H1 (cell line): ENCODE data around the gene GOLGA7B. TPM values are rescaled to one million over a fixed set of nuclear protein-coding genes. Genes with fewer than 3 reads are reported as not detected.

ENCODE experiments used
- CTCF ChIA-PET: fragments of 300-600 bp; sonication (Branson Sonifier 250); formaldehyde crosslinking; loops from one replicate; lab custom pipeline; 2021; ENCODE audit not compliant: partially characterized antibody; lab: Charles Lee
- POLR2A ChIA-PET: fragments of 300-600 bp; sonication (Branson Sonifier 250); formaldehyde crosslinking; loops from one replicate; lab custom pipeline; 2021; ENCODE audit warnings: inconsistent platforms; ENCODE audit not compliant: partially characterized antibody; lab: Charles Lee
- DNase-seq, 2 experiments: peaks; one replicate each; pipeline versions ENCODE4 v3.0.0 to v3.0.0-alpha.2; 2010 to 2022; ENCODE audit warnings: low spot score in 2 of 2, low read depth in 1 of 2, mixed read lengths in 1 of 2
- FAIRE-seq: peaks from 2 replicates; lab custom pipeline; 2011; peaks lifted over from hg19 to GRCh38; lab: Jason Lieb, UNC
- H2AFZ ChIP-seq: 2 replicates; pipeline ENCODE4 v1.8.1; 2012; ENCODE audit warnings: low read length, inconsistent platforms
- H2AK5ac ChIP-seq: 2 replicates; pipeline ENCODE4 v1.6.1; 2013; ENCODE audit warnings: low read depth, low read length
- H2BK120ac ChIP-seq: replicated peaks from 2 replicates; pipeline ENCODE3; 2013; ENCODE audit warnings: low read depth, low read length, inconsistent platforms
- H2BK12ac ChIP-seq: 2 replicates; pipeline ENCODE4 v1.6.1; 2013; ENCODE audit warnings: low read depth, low read length
- H2BK15ac ChIP-seq: 2 replicates; pipeline ENCODE4 v1.6.1; 2013; ENCODE audit warnings: low read length
- H2BK20ac ChIP-seq: 2 replicates; pipeline ENCODE4 v1.6.1; 2013; ENCODE audit warnings: low read length
- H2BK5ac ChIP-seq: 2 replicates; pipeline ENCODE4 v1.6.1; 2013; ENCODE audit warnings: low read depth, low read length
- H3K14ac ChIP-seq: 2 replicates; pipeline ENCODE4 v1.6.1; 2013; ENCODE audit warnings: inconsistent platforms; ENCODE audit not compliant: insufficient read length
- H3K18ac ChIP-seq: 2 replicates; pipeline ENCODE4 v1.6.1; 2013; ENCODE audit warnings: low read length; ENCODE audit errors: extremely low read depth
- H3K23ac ChIP-seq: 2 replicates; pipeline ENCODE4 v1.6.1; 2013; ENCODE audit warnings: inconsistent platforms; ENCODE audit not compliant: insufficient read length
- H3K23me2 ChIP-seq: 2 replicates; pipeline ENCODE4 v1.6.1; 2013; ENCODE audit warnings: low read depth, low read length
- H3K27ac ChIP-seq: 2 replicates; pipeline ENCODE4 v1.6.1; 2011; ENCODE audit warnings: low read depth, low read length, inconsistent platforms
- H3K27me3 ChIP-seq, 4 experiments: replicated peaks in 1 of 4; 1 replicate in 1 of 4; 2 replicates in 3 of 4; pipeline versions ENCODE4 v1.6.1 to v1.8.1; 2011 to 2013; ENCODE audit warnings: low read length in 3 of 4, mild to moderate bottlenecking in 3 of 4, inconsistent platforms in 2 of 4, mixed read lengths in 2 of 4, moderate library complexity in 1 of 4; ENCODE audit not compliant: control insufficient read depth in 3 of 4, insufficient read depth in 3 of 4; ENCODE audit errors: extremely low read depth in 1 of 4
- H3K36me3 ChIP-seq, 4 experiments: 2 replicates each; pipeline versions ENCODE4 v1.6.1 to v1.8.1; 2011 to 2013; ENCODE audit warnings: mild to moderate bottlenecking in 4 of 4, low read length in 3 of 4, moderate library complexity in 2 of 4, control low read depth in 1 of 4, inconsistent platforms in 1 of 4; ENCODE audit not compliant: insufficient read depth in 4 of 4, control insufficient read depth in 2 of 4
- H3K4ac ChIP-seq: replicated peaks from 2 replicates; pipeline ENCODE3; 2013; ENCODE audit warnings: low read length, low read depth, mixed read lengths, inconsistent platforms; ENCODE audit not compliant: insufficient read length
- H3K4me1 ChIP-seq, 4 experiments: replicated peaks in 1 of 4; 1 replicate in 1 of 4; 2 replicates in 3 of 4; pipeline versions ENCODE4 v1.6.1 to v1.8.1; 2011 to 2013; ENCODE audit warnings: low read length in 3 of 4, inconsistent platforms in 2 of 4, mixed read lengths in 1 of 4; ENCODE audit not compliant: insufficient read depth in 4 of 4, control insufficient read depth in 3 of 4
- H3K4me2 ChIP-seq, 2 experiments: 2 replicates each; pipeline versions ENCODE4 v1.6.1 to v1.8.1; 2011 to 2013; ENCODE audit warnings: low read depth in 2 of 2, low read length in 2 of 2, control low read depth in 1 of 2, inconsistent platforms in 1 of 2, mild to moderate bottlenecking in 1 of 2; ENCODE audit not compliant: insufficient read depth in 1 of 2
- H3K4me3 ChIP-seq, 4 experiments: fragments of 200-600, 300-600 bp in 1 of 4; sonication (generic), shearing (Covaris generic), sonication (Bioruptor Twin) in 1 of 4; 2 replicates each; pipeline versions ENCODE4 v1.5.1 to v1.8.1; 2011 to 2016; ENCODE audit warnings: low read length in 4 of 4, low read depth in 3 of 4, control low read depth in 2 of 4, inconsistent platforms in 2 of 4, mild to moderate bottlenecking in 2 of 4, mixed read lengths in 1 of 4, moderate library complexity in 1 of 4; ENCODE audit not compliant: insufficient read depth in 2 of 4; ENCODE audit errors: extremely low read depth in 1 of 4
- H3K56ac ChIP-seq: replicated peaks from 2 replicates; pipeline ENCODE3; 2013; ENCODE audit warnings: low read depth, mild to moderate bottlenecking, mixed read lengths, low read length, inconsistent platforms; ENCODE audit not compliant: insufficient read length
- H3K79me1 ChIP-seq: 2 replicates; pipeline ENCODE4 v1.6.1; 2013; ENCODE audit warnings: low read depth, low read length, control low read depth
- H3K79me2 ChIP-seq, 2 experiments: 2 replicates each; pipeline versions ENCODE4 v1.6.1 to v1.8.1; 2012 to 2013; ENCODE audit warnings: low read length in 2 of 2, mild to moderate bottlenecking in 2 of 2, inconsistent platforms in 1 of 2; ENCODE audit not compliant: insufficient read depth in 2 of 2, control insufficient read depth in 1 of 2
- H3K9ac ChIP-seq, 4 experiments: replicated peaks in 1 of 4; 1 replicate in 1 of 4; 2 replicates in 3 of 4; pipeline versions ENCODE4 v1.6.1 to v1.8.1; 2011 to 2013; ENCODE audit warnings: low read depth in 3 of 4, low read length in 3 of 4, control low read depth in 2 of 4, mild to moderate bottlenecking in 2 of 4, moderate library complexity in 2 of 4, inconsistent platforms in 1 of 4; ENCODE audit errors: extremely low read depth in 1 of 4
- H3K9me3 ChIP-seq, 2 experiments: 2 replicates each; pipeline versions ENCODE4 v1.6.1 to v1.8.1; 2012 to 2013; ENCODE audit warnings: mild to moderate bottlenecking in 2 of 2, moderate library complexity in 2 of 2, control low read depth in 1 of 2, inconsistent platforms in 1 of 2, low read depth in 1 of 2, low read length in 1 of 2, mixed read lengths in 1 of 2; ENCODE audit not compliant: insufficient read depth in 2 of 2
- H4K20me1 ChIP-seq, 2 experiments: replicated peaks in 1 of 2; 2 replicates each; pipeline versions ENCODE3 to v1.8.1; 2011 to 2013; ENCODE audit warnings: inconsistent platforms in 2 of 2, low read length in 2 of 2, mild to moderate bottlenecking in 1 of 2; ENCODE audit not compliant: insufficient read depth in 2 of 2, control insufficient read depth in 1 of 2
- H4K5ac ChIP-seq: 2 replicates; pipeline ENCODE4 v1.6.1; 2013; ENCODE audit warnings: low read length, low read depth, mixed read lengths, inconsistent platforms; ENCODE audit not compliant: insufficient read length
- H4K8ac ChIP-seq: 2 replicates; pipeline ENCODE4 v1.8.0; 2013; ENCODE audit warnings: mild to moderate bottlenecking, moderate library complexity, low read length, inconsistent platforms; ENCODE audit not compliant: insufficient read depth; ENCODE audit errors: extremely low read depth
- H4K91ac ChIP-seq: replicated peaks from 2 replicates; pipeline ENCODE3; 2013; ENCODE audit warnings: low read length, mixed read lengths, inconsistent platforms; ENCODE audit not compliant: insufficient read length
- BACH1 ChIP-seq: IDR thresholded peaks from 2 replicates; pipeline ENCODE4 v1.6.1; 2012; ENCODE audit warnings: low read length, improper control_type of control experiment
- BRCA1 ChIP-seq: IDR thresholded peaks from 2 replicates; pipeline ENCODE4 v1.6.1; 2012; ENCODE audit warnings: low read depth, low read length, improper control_type of control experiment
- CHD2 ChIP-seq: IDR thresholded peaks from 2 replicates; pipeline ENCODE4 v1.6.1; 2012; ENCODE audit warnings: low read length, improper control_type of control experiment
- FOSL1 ChIP-seq: IDR thresholded peaks from 2 replicates; pipeline ENCODE4 v1.6.1; 2011; ENCODE audit warnings: mild to moderate bottlenecking, low read depth, low read length, moderate library complexity; ENCODE audit not compliant: insufficient read depth
- GABPA ChIP-seq: IDR thresholded peaks from 2 replicates; pipeline ENCODE4 v1.6.1; 2011; ENCODE audit warnings: mild to moderate bottlenecking, low read length, moderate library complexity, borderline replicate concordance; ENCODE audit not compliant: insufficient read depth
- JUND ChIP-seq: IDR thresholded peaks from 2 replicates; pipeline ENCODE4 v1.6.1; 2011; ENCODE audit warnings: mild to moderate bottlenecking, improper control_type of control experiment, low read length
- KDM4A ChIP-seq: IDR thresholded peaks from one replicate; pipeline ENCODE4 v1.7.1; 2012; ENCODE audit warnings: low read depth, mild to moderate bottlenecking, moderate library complexity, low read length, inconsistent platforms; ENCODE audit not compliant: severe bottlenecking
- POLR2AphosphoS5 ChIP-seq: IDR thresholded peaks from 2 replicates; pipeline ENCODE4 v1.6.1; 2011; ENCODE audit warnings: low read depth, low read length
- RFX5 ChIP-seq: IDR thresholded peaks from 2 replicates; pipeline ENCODE4 v1.6.1; 2011; ENCODE audit warnings: low read depth, low read length, improper control_type of control experiment, borderline replicate concordance
- SIN3A ChIP-seq, 2 experiments: IDR thresholded peaks in 1 of 2; conservative IDR thresholded peaks in 1 of 2; 2 replicates each; pipeline ENCODE4 v1.6.1; 2011 to 2012; ENCODE audit warnings: low read length in 2 of 2, improper control_type of control experiment in 1 of 2, low read depth in 1 of 2, mild to moderate bottlenecking in 1 of 2
- SRF ChIP-seq: IDR thresholded peaks from 2 replicates; pipeline ENCODE4 v1.6.1; 2011; ENCODE audit warnings: mild to moderate bottlenecking, low read depth, low read length, moderate library complexity
- SUZ12 ChIP-seq: fragments of 200-600 bp; sonication (generic); IDR thresholded peaks from 2 replicates; pipeline ENCODE4 v1.6.1; 2012; ENCODE audit warnings: mild to moderate bottlenecking, inconsistent platforms, low read length, moderate library complexity, mixed read lengths
- TAF1 ChIP-seq: IDR thresholded peaks from 2 replicates; pipeline ENCODE4 v1.6.1; 2011; ENCODE audit warnings: mild to moderate bottlenecking, low read depth, low read length
- ZNF274 ChIP-seq: IDR thresholded peaks from 2 replicates; pipeline ENCODE4 v1.7.0; 2012; ENCODE audit warnings: low read length, borderline replicate concordance; ENCODE audit errors: extremely low read depth
- WGBS, 2 experiments: shearing (Covaris generic) in 1 of 2; methylation state at CpG; one replicate each; pipeline versions ENCODE4 v1.1.6 to v1.1.7; 2013 to 2015; ENCODE audit warnings: low lambda C conversion rate in 2 of 2, mixed read lengths in 2 of 2, inconsistent platforms in 1 of 2, low coverage in 1 of 2, missing lambda C conversion rate in 1 of 2; ENCODE audit not compliant: insufficient replicate concordance in 2 of 2, insufficient coverage in 1 of 2, insufficient read length in 1 of 2; ENCODE audit errors: extremely low coverage in 1 of 2, missing lambda C conversion rate in 1 of 2; 5-methylcytosine and 5-hydroxymethylcytosine counted together
- polyA plus RNA-seq, 7 experiments: library from polyadenylated mRNA; depleted of rRNA in 3 of 7; stranded (reverse) in 5 of 7; unstranded in 2 of 7; fragments of >200 nt in 5 of 7; fragments of 200-250 nt in 2 of 7; gene quantifications; 1 replicate in 5 of 7; 2 replicates in 1 of 7; 4 replicates in 1 of 7; pipeline versions ENCODE4 v1.2.1 to v1.2.3, GENCODE V29; 2011 to 2013; ENCODE audit warnings: missing spikeins in 2 of 7, mixed read lengths in 2 of 7
- total RNA-seq: library from RNA; stranded (reverse); fragmentation: NEBNext Ultra II Directional; extraction: Animal tissue kit (Norgen Biotek cat#: 25700); gene quantifications from 2 replicates; pipeline ENCODE4 v1.2.1, GENCODE V29; 2021

Gene GOLGA7B
- total and polyA plus RNA-seq, 2 of the 8 experiments (the other 6 are each of a cell fraction or from before 2014, with no cell fraction given) = 0.04 to 0.14 TPM

GRCh38 chr10:97827702-97828291 is 21.8 kb upstream of the GOLGA7B start:
- FAIRE-seq = no peak
- Histone ChIP-seq H3K4me3 (no peak overlapping the region), H4K91ac (no peak overlapping the region), H2BK20ac (no peak overlapping the region), H3K9ac (no peak overlapping the region), H2BK120ac (no peak overlapping the region), H3K27me3 (no peaks in the 10 kb centered on the region), H2BK12ac (no peak overlapping the region), H3K4ac (no peak overlapping the region), H3K4me1 (peaks cover 0 to 4% (median 0%) of the 10 kb centered on the region in 4 experiments; a peak in 2 of 7 replicates), H3K18ac (no peak overlapping the region), H2BK5ac (no peak overlapping the region), H3K9me3 (no peaks in the 10 kb centered on the region), H3K23me2 (no peaks in the 10 kb centered on the region), H3K79me1 (no peaks in the 10 kb centered on the region; the same call in 1 of the 2 replicates), H3K27ac (no peak overlapping the region), H4K8ac (peak overlapping the region; percentile 53; the same call in 1 of the 2 replicates), H2AFZ (no peak overlapping the region), H3K56ac (no peak overlapping the region), H3K4me2 (no peak overlapping the region), H3K79me2 (no peaks in the 10 kb centered on the region), H4K20me1 (no peaks in the 10 kb centered on the region), H3K23ac (no peak overlapping the region), H2BK15ac (no peak overlapping the region), H3K14ac (no peak overlapping the region), H2AK5ac (no peak overlapping the region), H3K36me3 (no peaks in the 10 kb centered on the region), H4K5ac (no peak overlapping the region)
- ChIA-PET POLR2A (no interaction called here), CTCF (interaction anchor here (0.6 to 5.1 kb wide), 10 partner anchors 11 to 59 kb away, joined by 3 to 26 read pairs (median 3); no protein-coding TSS in a partner anchor)
- 70% methylated on average over 10 of the region's 10 CpGs; no CpG with 5 or more reads in 1 of the 2 experiments for WGBS, 2 experiments
- DNase-seq = no peak
- TF ChIP-seq POLR2AphosphoS5 = no peak
- TF ChIP-seq SRF = no peak
- no peak for TF ChIP-seq CHD2
- no peak for TF ChIP-seq BACH1
- TF ChIP-seq JUND = no peak
- TF ChIP-seq KDM4A = no peak
- no peak for TF ChIP-seq GABPA
- TF ChIP-seq SIN3A (conservative IDR thresholded peaks at IDR 0.05 in 1 of 2, IDR thresholded peaks at IDR 0.05 in 1 of 2; ENCODE audit: low read depth in 1 of 2, low read length in 2 of 2) = no peak
- no peak for TF ChIP-seq ZNF274
- TF ChIP-seq FOSL1 = no peak
- no peak for TF ChIP-seq RFX5
- no peak for TF ChIP-seq TAF1
- no peak for TF ChIP-seq SUZ12
- no peak for TF ChIP-seq BRCA1
